ENCODE data around the gene EDDM3A.
"Not testable (repeated sequence)": the region's sequence is repeated elsewhere in the genome, so short reads cannot be mapped to it uniquely, and the experiment has no call there.

Gene EDDM3A

GRCh38 chr14:20733684-20734429 is 11.8 kb upstream of the EDDM3A start:
- no peak for DNase-seq (ENCODE audit: low read depth)

GRCh38 chr14:20734430-20734806 is 11.3 kb upstream of the EDDM3A start:
- DNase-seq (ENCODE audit: low read depth), result no peak

- not testable (repeated sequence) for DNase-seq (ENCODE audit: low read depth)
Measured at GRCh38 chr14:20738292-20738691, 7.4 kb upstream of the EDDM3A start.

GRCh38 chr14:20742132-20742531 is 3.6 kb upstream of the EDDM3A start:
- DNase-seq (ENCODE audit: low read depth), result no peak

GRCh38 chr14:20743556-20743955 is 2.1 kb upstream of the EDDM3A start:
- DNase-seq (ENCODE audit: low read depth), result no peak

- DNase-seq (ENCODE audit: low read depth), result no peak
Measured at GRCh38 chr14:20746566-20746965, 879 bp downstream of the EDDM3A start.

- DNase-seq (ENCODE audit: low read depth), result no peak
Measured at GRCh38 chr14:20748439-20748838, 2.8 kb downstream of the EDDM3A start.

- DNase-seq (ENCODE audit: low read depth), result no peak
Measured at GRCh38 chr14:20750194-20750593, 4.5 kb downstream of the EDDM3A start.

GRCh38 chr14:20751963-20752562 is 6.4 kb downstream of the EDDM3A start:
- no peak for DNase-seq (ENCODE audit: low read depth)

- DNase-seq (ENCODE audit: low read depth), result no peak
Measured at GRCh38 chr14:20754308-20754707, 8.6 kb downstream of the EDDM3A start.

GRCh38 chr14:20755037-20755436 is 9.3 kb downstream of the EDDM3A start:
- no peak for DNase-seq (ENCODE audit: low read depth)

GRCh38 chr14:20757965-20758364 is 12.3 kb downstream of the EDDM3A start:
- no peak for DNase-seq (ENCODE audit: low read depth)

- DNase-seq (ENCODE audit: low read depth), result not testable (repeated sequence)
Measured at GRCh38 chr14:20759465-20759864, 13.8 kb downstream of the EDDM3A start.

- no peak for DNase-seq (ENCODE audit: low read depth)
Measured at GRCh38 chr14:20760950-20761349, 15.3 kb downstream of the EDDM3A start.

GRCh38 chr14:20768593-20768892 is 22.9 kb downstream of the EDDM3A start:
- DNase-seq (ENCODE audit: low read depth), result no peak

- no peak for DNase-seq (ENCODE audit: low read depth)
Measured at GRCh38 chr14:20769421-20769820, 23.7 kb downstream of the EDDM3A start.

GRCh38 chr14:20772650-20773049 is 27.0 kb downstream of the EDDM3A start:
- no peak for DNase-seq (ENCODE audit: low read depth)

GRCh38 chr14:20774258-20774824 is 28.7 kb downstream of the EDDM3A start:
- no peak for DNase-seq (ENCODE audit: low read depth)

- no peak for DNase-seq (ENCODE audit: low read depth)
Measured at GRCh38 chr14:20775043-20775442, 29.4 kb downstream of the EDDM3A start.

- no peak for DNase-seq (ENCODE audit: low read depth)
Measured at GRCh38 chr14:20775901-20776300, 30.2 kb downstream of the EDDM3A start.

GRCh38 chr14:20781803-20782202 is 36.1 kb downstream of the EDDM3A start:
- no peak for DNase-seq (ENCODE audit: low read depth)

- DNase-seq (ENCODE audit: low read depth), result no peak
Measured at GRCh38 chr14:20782280-20782890, 36.7 kb downstream of the EDDM3A start.

GRCh38 chr14:20787025-20787424 is 41.3 kb downstream of the EDDM3A start:
- no peak for DNase-seq (ENCODE audit: low read depth)
